HG03432 (cell line): Measurements from ENCODE around the gene ARHGEF40.

Experiments used
- ATAC-seq: cut with Tn5 transposase; IDR thresholded peaks from one replicate; pipeline ENCODE4 v1.9.1; 2021; ENCODE audit warnings: mild to moderate bottlenecking, moderate library complexity; ENCODE audit not compliant: unreplicated experiment

Gene ARHGEF40

GRCh38 chr14:21096438-21096837 lies 26.3 kb downstream of the ARHGEF40 start:
- no peak for ATAC-seq

- no peak for ATAC-seq
Measured at GRCh38 chr14:21096978-21097635, 27.0 kb downstream of the ARHGEF40 start.

GRCh38 chr14:21097636-21098075 lies 27.6 kb downstream of the ARHGEF40 start:
- no peak for ATAC-seq

- no peak for ATAC-seq
Measured at GRCh38 chr14:21098076-21098891, 28.2 kb downstream of the ARHGEF40 start, which contains the start of gene ZNF219. ZNF219 (minus strand) TSS chr14:21098655; CDS start chr14:21093591, 5,064 bp downstream.

GRCh38 chr14:21098892-21099595 lies 28.9 kb downstream of the ARHGEF40 start:
- no peak for ATAC-seq

GRCh38 chr14:21099596-21099985 lies 29.5 kb downstream of the ARHGEF40 start:
- ATAC-seq = no peak

GRCh38 chr14:21100931-21101330 lies 30.8 kb downstream of the ARHGEF40 start, which contains the start of gene TMEM253:
TMEM253 (plus strand) TSS chr14:21101066; CDS start chr14:21101344, 278 bp downstream.
- ATAC-seq = no peak

GRCh38 chr14:21101802-21102413 lies 31.8 kb downstream of the ARHGEF40 start:
- no peak for ATAC-seq

GRCh38 chr14:21102521-21103410 lies 32.7 kb downstream of the ARHGEF40 start:
- ATAC-seq = no peak

- ATAC-seq = no peak
Measured at GRCh38 chr14:21103411-21103709, 33.3 kb downstream of the ARHGEF40 start.

- ATAC-seq = peak; percentile 93
Measured at GRCh38 chr14:21103710-21104447, 33.8 kb downstream of the ARHGEF40 start.

- peak; percentile 44 for ATAC-seq
Measured at GRCh38 chr14:21104448-21105060, 34.5 kb downstream of the ARHGEF40 start.

- no peak for ATAC-seq
Measured at GRCh38 chr14:21105095-21105494, 35.0 kb downstream of the ARHGEF40 start.

GRCh38 chr14:21106176-21106497 lies 36.0 kb downstream of the ARHGEF40 start:
- ATAC-seq = no peak

GRCh38 chr14:21106498-21107282 lies 36.6 kb downstream of the ARHGEF40 start:
- no peak for ATAC-seq

GRCh38 chr14:21107283-21107800 lies 37.2 kb downstream of the ARHGEF40 start:
- ATAC-seq = no peak

GRCh38 chr14:21108791-21109190 lies 38.7 kb downstream of the ARHGEF40 start:
- no peak for ATAC-seq
